ENCODE measurements around the gene CHD6. TPM values are rescaled to one million over a fixed set of nuclear protein-coding genes. Genes with fewer than 3 reads are reported as not detected.

CHD6 gene
- total and polyA plus RNA-seq, 3 donors from 2014 or later: 21.3 to 73.9 (median 71.5) TPM

DNA sequence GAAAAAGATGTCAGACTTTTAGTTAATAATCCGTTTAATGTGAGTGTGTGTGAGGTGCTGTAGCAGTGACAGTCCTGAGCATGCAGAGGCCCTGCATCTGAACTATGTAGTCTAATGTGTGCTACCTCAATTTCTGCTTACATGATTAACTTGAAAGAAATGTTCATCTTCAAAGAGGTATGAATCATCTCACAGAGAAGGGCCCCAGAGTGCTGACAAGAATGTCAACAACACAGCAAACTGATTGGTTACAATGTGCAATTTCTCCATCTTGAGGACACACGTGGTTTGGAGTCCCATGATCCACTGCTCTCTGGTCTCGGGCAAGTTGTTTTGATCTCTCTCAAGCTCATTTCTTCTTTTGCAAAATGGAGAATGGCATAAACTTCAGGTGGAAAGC, 189.9 kb downstream of the CHD6 start:
- no peaks in the 10 kb centered on the region for H3K36me3 ChIP-seq (ENCODE audit: low read depth, missing control alignments)
- no peaks in the 10 kb centered on the region for H3K27me3 ChIP-seq
- 82% methylated on average over 3 of the region's 3 CpGs for WGBS, 2 donors
- DNase-seq: no peak
- no peaks in the 10 kb centered on the region for H3K4me1 ChIP-seq
- no peak overlapping the region for H3K4me3 ChIP-seq
- intact Hi-C loops (cut with DNase I; ENCODE audit: low total_unique reads): no loop called here
- no peaks in the 10 kb centered on the region for H3K9me3 ChIP-seq
- TF ChIP-seq, protein P1, sequence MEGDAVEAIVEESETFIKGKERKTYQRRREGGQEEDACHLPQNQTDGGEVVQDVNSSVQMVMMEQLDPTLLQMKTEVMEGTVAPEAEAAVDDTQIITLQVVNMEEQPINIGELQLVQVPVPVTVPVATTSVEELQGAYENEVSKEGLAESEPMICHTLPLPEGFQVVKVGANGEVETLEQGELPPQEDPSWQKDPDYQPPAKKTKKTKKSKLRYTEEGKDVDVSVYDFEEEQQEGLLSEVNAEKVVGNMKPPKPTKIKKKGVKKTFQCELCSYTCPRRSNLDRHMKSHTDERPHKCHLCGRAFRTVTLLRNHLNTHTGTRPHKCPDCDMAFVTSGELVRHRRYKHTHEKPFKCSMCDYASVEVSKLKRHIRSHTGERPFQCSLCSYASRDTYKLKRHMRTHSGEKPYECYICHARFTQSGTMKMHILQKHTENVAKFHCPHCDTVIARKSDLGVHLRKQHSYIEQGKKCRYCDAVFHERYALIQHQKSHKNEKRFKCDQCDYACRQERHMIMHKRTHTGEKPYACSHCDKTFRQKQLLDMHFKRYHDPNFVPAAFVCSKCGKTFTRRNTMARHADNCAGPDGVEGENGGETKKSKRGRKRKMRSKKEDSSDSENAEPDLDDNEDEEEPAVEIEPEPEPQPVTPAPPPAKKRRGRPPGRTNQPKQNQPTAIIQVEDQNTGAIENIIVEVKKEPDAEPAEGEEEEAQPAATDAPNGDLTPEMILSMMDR (IDR thresholded peaks at IDR 0.05): no peak
- TF ChIP-seq POLR2A (IDR thresholded peaks at IDR 0.05): no peak
- no peak overlapping the region for H3K27ac ChIP-seq

DNA sequence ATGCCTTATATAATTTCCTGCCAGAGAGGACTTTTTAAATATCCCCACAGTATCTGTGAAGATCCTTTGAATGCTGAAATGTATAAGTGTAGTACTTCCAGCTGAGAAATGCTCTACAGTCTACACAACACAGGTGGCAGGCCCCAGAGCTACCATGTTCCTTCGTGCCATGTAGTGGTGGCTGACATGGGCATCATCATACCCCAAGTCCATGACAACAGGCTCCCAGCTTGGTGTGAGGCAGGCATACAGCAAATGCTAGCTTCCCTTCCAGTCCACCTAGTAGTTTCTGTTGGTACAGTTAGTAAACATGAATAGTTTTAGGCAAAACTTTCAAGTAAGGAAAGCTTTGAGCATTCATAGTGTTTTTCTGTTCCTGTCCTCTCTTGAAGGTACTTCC, 190.3 kb downstream of the CHD6 start:
- no peak overlapping the region for H3K4me3 ChIP-seq
- no peaks in the 10 kb centered on the region for H3K4me1 ChIP-seq
- H3K9me3 ChIP-seq: no peaks in the 10 kb centered on the region
- H3K27ac ChIP-seq: no peak overlapping the region
- WGBS, 2 donors: 60 to 100% methylated on average over 1 of the region's 1 CpG
- intact Hi-C loops (cut with DNase I; ENCODE audit: low total_unique reads): no loop called here
- H3K27me3 ChIP-seq: no peaks in the 10 kb centered on the region
- no peaks in the 10 kb centered on the region for H3K36me3 ChIP-seq (ENCODE audit: low read depth, missing control alignments)
- TF ChIP-seq, protein P1 (IDR thresholded peaks at IDR 0.05): no peak
- no peak for TF ChIP-seq POLR2A (IDR thresholded peaks at IDR 0.05)
- no peak for DNase-seq

DNA sequence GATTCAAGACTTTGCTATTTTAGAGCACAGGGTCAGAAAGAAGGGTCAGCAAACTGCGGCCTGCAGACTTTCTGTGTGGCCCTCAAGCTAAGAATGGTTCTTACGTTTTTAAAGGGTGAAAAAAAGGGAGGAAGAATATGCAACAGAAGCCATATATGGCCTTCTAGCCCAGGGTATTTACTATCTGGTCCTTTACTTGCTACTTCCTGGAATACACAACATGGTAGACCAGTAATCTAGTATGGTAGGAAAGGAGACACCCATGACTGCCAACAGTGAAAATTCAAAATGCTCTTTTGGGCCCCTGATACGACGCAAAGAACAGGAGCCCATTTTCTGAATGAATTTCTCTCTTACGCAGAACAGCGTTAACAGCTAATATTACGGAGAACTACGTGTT, 191.2 kb downstream of the CHD6 start:
- intact Hi-C loops (cut with DNase I; ENCODE audit: low total_unique reads): no loop called here
- Histone ChIP-seq H3K27me3 (no peaks in the 10 kb centered on the region), H3K4me1 (no peaks in the 10 kb centered on the region), H3K9me3 (no peaks in the 10 kb centered on the region), H3K27ac (no peak overlapping the region), H3K36me3 (ENCODE audit: low read depth, missing control alignments) (no peaks in the 10 kb centered on the region), H3K4me3 (no peak overlapping the region)
- TF ChIP-seq POLR2A (IDR thresholded peaks at IDR 0.05): no peak
- TF ChIP-seq, protein P1 (IDR thresholded peaks at IDR 0.05): no peak
- WGBS, 2 donors: 89 to 90% methylated on average over 8 of the region's 8 CpGs
- no peak for DNase-seq

DNA sequence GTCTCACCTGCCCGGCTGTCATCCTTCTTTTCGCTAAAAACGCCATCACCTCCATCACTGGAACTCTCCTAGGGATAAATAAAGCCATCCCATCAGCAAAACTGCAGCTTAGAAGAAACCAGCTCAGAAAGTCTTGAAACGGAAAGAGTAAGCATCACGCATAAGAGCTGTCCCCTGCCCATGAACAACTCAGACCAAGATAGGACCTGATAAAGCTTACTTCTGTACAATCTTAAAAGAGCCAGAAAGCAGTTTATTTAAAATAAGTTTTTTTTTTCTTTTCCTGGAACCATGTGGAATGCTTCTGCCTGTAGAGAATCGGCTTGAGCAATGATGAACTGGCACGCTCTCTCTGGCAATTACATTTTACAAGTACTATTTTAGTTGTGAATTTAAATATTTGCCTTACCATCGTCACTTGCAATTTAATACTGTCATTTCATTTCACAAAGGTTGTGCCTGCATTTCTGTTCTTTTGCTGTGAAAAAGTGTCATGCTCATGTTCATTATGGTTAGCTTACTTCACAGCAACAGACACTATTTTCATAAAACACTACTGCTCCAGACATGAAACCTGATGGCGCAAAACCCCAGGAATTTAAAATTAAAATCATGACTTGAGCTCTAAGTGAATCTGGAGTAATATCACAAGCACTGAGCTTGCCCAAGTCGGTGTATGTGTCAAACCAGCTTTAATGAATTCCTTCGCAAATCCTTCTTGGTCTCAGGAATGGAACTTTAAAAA, 191.9 kb downstream of the CHD6 start:
- intact Hi-C loops (cut with DNase I; ENCODE audit: low total_unique reads): no loop called here
- H3K9me3 ChIP-seq: no peaks in the 10 kb centered on the region
- TF ChIP-seq POLR2A (IDR thresholded peaks at IDR 0.05): no peak
- TF ChIP-seq, protein P1 (IDR thresholded peaks at IDR 0.05): no peak
- no peak for DNase-seq
- H3K27ac ChIP-seq: no peak overlapping the region
- no peaks in the 10 kb centered on the region for H3K36me3 ChIP-seq (ENCODE audit: low read depth, missing control alignments)
- H3K27me3 ChIP-seq: no peaks in the 10 kb centered on the region
- H3K4me3 ChIP-seq: no peak overlapping the region
- no peaks in the 10 kb centered on the region for H3K4me1 ChIP-seq
- WGBS, 2 donors: 90 to 93% methylated on average over 11 of the region's 11 CpGs

Data from testis (tissue), 3 donors.